CD4-positive, alpha-beta memory T cell (primary cell): ENCODE results near the gene VCP. TPM values are rescaled to one million over a fixed set of nuclear protein-coding genes. Genes with fewer than 3 reads are reported as not detected.

Experiments used
- CTCF ChIA-PET: fragments of 350-600 bp; sonication (Branson Sonifier 250); formaldehyde crosslinking; loops from one replicate; lab custom pipeline; 2021; ENCODE audit warnings: inconsistent platforms; ENCODE audit not compliant: partially characterized antibody; lab: Charles Lee
- POLR2A ChIA-PET: fragments of 350-600 bp; sonication (Branson Sonifier 250); formaldehyde crosslinking; loops from one replicate; lab custom pipeline; 2021; ENCODE audit not compliant: partially characterized antibody; lab: Charles Lee
- DNase-seq, 5 donors: peaks; one replicate each; pipeline versions ENCODE4 v3.0.0 to v3.0.0-alpha.2; 2020 to 2022; ENCODE audit warnings: mixed read lengths in 1 of 5
- H3K27ac ChIP-seq: one replicate; pipeline ENCODE4 v1.7.0; 2013; ENCODE audit warnings: low read depth, low read length
- H3K27me3 ChIP-seq: 2 replicates; pipeline ENCODE4 v1.7.0; 2013; ENCODE audit warnings: mild to moderate bottlenecking, low read length, moderate library complexity; ENCODE audit not compliant: insufficient read depth
- H3K36me3 ChIP-seq: 2 replicates; pipeline ENCODE4 v1.7.0; 2013; ENCODE audit warnings: mild to moderate bottlenecking, low read length, moderate library complexity; ENCODE audit not compliant: insufficient read depth
- H3K4me1 ChIP-seq: 2 replicates; pipeline ENCODE4 v1.7.0; 2013; ENCODE audit warnings: mild to moderate bottlenecking, low read length, moderate library complexity; ENCODE audit not compliant: insufficient read depth
- H3K4me3 ChIP-seq, 2 donors: one replicate each; pipeline ENCODE4 v1.7.0; 2013; ENCODE audit warnings: low read length in 2 of 2, mild to moderate bottlenecking in 1 of 2
- H3K9me3 ChIP-seq, 2 donors: one replicate each; pipeline ENCODE4 v1.7.0; 2013; ENCODE audit warnings: low read length in 2 of 2, control low read depth in 1 of 2; ENCODE audit not compliant: control insufficient read depth in 1 of 2
- H3K27ac Mint-ChIP-seq, 7 donors: one replicate each; pipeline ENCODE4 v1.8.0; 2020 to 2021; ENCODE audit warnings: mixed read lengths in 7 of 7, mild to moderate bottlenecking in 6 of 7, inconsistent platforms in 3 of 7, moderate library complexity in 3 of 7
- H3K27me3 Mint-ChIP-seq, 2 donors: one replicate each; pipeline ENCODE4 v1.8.0; 2020 to 2021; ENCODE audit warnings: mixed read lengths in 2 of 2
- H3K36me3 Mint-ChIP-seq, 2 donors: one replicate each; pipeline ENCODE4 v1.8.0; 2020 to 2021; ENCODE audit warnings: mixed read lengths in 2 of 2, inconsistent platforms in 1 of 2, mild to moderate bottlenecking in 1 of 2
- H3K4me1 Mint-ChIP-seq, 4 donors: one replicate each; pipeline ENCODE4 v1.8.0; 2020 to 2021; ENCODE audit warnings: mixed read lengths in 4 of 4, mild to moderate bottlenecking in 1 of 4
- H3K4me3 Mint-ChIP-seq, 8 donors: one replicate each; pipeline ENCODE4 v1.8.0; 2020 to 2021; ENCODE audit warnings: mixed read lengths in 8 of 8, mild to moderate bottlenecking in 7 of 8, moderate library complexity in 6 of 8, inconsistent platforms in 3 of 8
- H3K9me3 Mint-ChIP-seq, 8 donors: one replicate each; pipeline ENCODE4 v1.8.0; 2020 to 2021; ENCODE audit warnings: mixed read lengths in 8 of 8, mild to moderate bottlenecking in 5 of 8, inconsistent platforms in 3 of 8, moderate library complexity in 1 of 8
- intact Hi-C: fragments of 100-400 bp; cut with micrococcal nuclease; formaldehyde crosslinking; loops from one replicate; pipeline ENCODE4 v1.15.1; 2023
- polyA plus RNA-seq, 2 donors: library from polyadenylated mRNA; unstranded; fragments of 300-500 nt; fragmentation: Illumina TruSeq; gene quantifications; one replicate each; pipeline ENCODE4 v1.2.3, GENCODE V29; 2021
- total RNA-seq, 2 experiments: library from RNA; stranded (reverse); gene quantifications; one replicate each; pipeline ENCODE4 v1.2.3, GENCODE V29; 2021

Gene VCP
- total and polyA plus RNA-seq, 4 experiments from 2014 or later: 156 to 206 (median 176) TPM

- CTCF ChIA-PET: interaction anchor here (1.2 to 1.7 kb wide), 2 partner anchors 8 to 29 kb away, joined by 5 to 7 read pairs; partner anchors contain the start of gene FANCG
- intact Hi-C loops: no loop called here
- H3K36me3 ChIP-seq: peaks cover 18% of the 10 kb centered on the region
- Mint-ChIP-seq H3K4me3 (no peak overlapping the region), H3K27me3 (no peaks in the 10 kb centered on the region), H3K4me1 (peaks cover 25 to 38% (median 30%) of the 10 kb centered on the region in 4 donors), H3K27ac (peak overlapping the region in 1 of 7 donors; percentile 18), H3K36me3 (peaks cover 8 to 15% of the 10 kb centered on the region in 2 donors), H3K9me3 (no peaks in the 10 kb centered on the region)
- H3K27me3 ChIP-seq: no peaks in the 10 kb centered on the region
- no peaks in the 10 kb centered on the region for H3K9me3 ChIP-seq
- no peak for DNase-seq
- H3K4me1 ChIP-seq: peaks cover 35% of the 10 kb centered on the region
- H3K27ac ChIP-seq: no peak overlapping the region
- POLR2A ChIA-PET: no interaction called here
- H3K4me3 ChIP-seq: no peak overlapping the region
Observed at GRCh38 chr9:35108461-35108860, 36.0 kb upstream of the VCP start.

- CTCF ChIA-PET: interaction anchor here (1.2 to 1.6 kb wide), 3 partner anchors 8 to 11 kb away, joined by 5 to 7 read pairs (median 5); partner anchors contain the start of genes ATOSB and PIGO
- no peak overlapping the region for H3K27ac ChIP-seq
- no peak overlapping the region for H3K27ac Mint-ChIP-seq
Observed at GRCh38 chr9:35107297-35108290, 35.2 kb upstream of the VCP start.

GRCh38 chr9:35106343-35106730, 33.9 kb upstream of the VCP start:
- H3K4me3 Mint-ChIP-seq: no peak overlapping the region
- H3K4me1 Mint-ChIP-seq: peaks cover 26 to 41% (median 34%) of the 10 kb centered on the region in 4 donors
- Histone ChIP-seq H3K9me3 (no peaks in the 10 kb centered on the region), H3K27me3 (no peaks in the 10 kb centered on the region), H3K27ac (no peak overlapping the region), H3K4me3 (no peak overlapping the region), H3K4me1 (peaks cover 36% of the 10 kb centered on the region), H3K36me3 (peaks cover 18% of the 10 kb centered on the region)
- POLR2A ChIA-PET: interaction anchor here (0.8 to 4.7 kb wide), 2 partner anchors 8 to 638 kb away, joined by 3 to 46 read pairs; partner anchors contain the start of gene ATOSB
- intact Hi-C loops: no loop called here
- peak overlapping the region in 2 of 7 donors; percentile 55 to 67 for H3K27ac Mint-ChIP-seq
- peaks cover 12 to 24% of the 10 kb centered on the region in 2 donors for H3K36me3 Mint-ChIP-seq
- H3K27me3 Mint-ChIP-seq: no peaks in the 10 kb centered on the region
- DNase-seq: no peak
- peaks cover 0 to 3% (median 0%) of the 10 kb centered on the region in 8 donors for H3K9me3 Mint-ChIP-seq
- CTCF ChIA-PET: interaction anchor here (0.8 to 1.6 kb wide), 3 partner anchors 9 to 29 kb away, joined by 3 to 5 read pairs (median 5); partner anchors contain the start of genes ATOSB and PIGO

More at GRCh38 chr9:35107297-35108290, 35.2 kb upstream of the VCP start:
- Mint-ChIP-seq H3K27me3 (no peaks in the 10 kb centered on the region), H3K36me3 (peaks cover 12 to 22% of the 10 kb centered on the region in 2 donors), H3K4me1 (peaks cover 30 to 41% (median 35%) of the 10 kb centered on the region in 4 donors), H3K4me3 (no peak overlapping the region), H3K9me3 (peaks cover 0 to 3% (median 0%) of the 10 kb centered on the region in 8 donors)
- H3K27me3 ChIP-seq: no peaks in the 10 kb centered on the region
- intact Hi-C loops: no loop called here
- no peak overlapping the region for H3K4me3 ChIP-seq
- H3K36me3 ChIP-seq: peaks cover 18% of the 10 kb centered on the region
- POLR2A ChIA-PET: no interaction called here
- no peaks in the 10 kb centered on the region for H3K9me3 ChIP-seq
- H3K4me1 ChIP-seq: peaks cover 33% of the 10 kb centered on the region
- no peak for DNase-seq

GRCh38 chr9:35105571-35106342, 33.3 kb upstream of the VCP start:
- Mint-ChIP-seq H3K36me3 (peaks cover 14 to 30% of the 10 kb centered on the region in 2 donors), H3K4me1 (peaks cover 21 to 41% (median 32%) of the 10 kb centered on the region in 4 donors), H3K4me3 (no peak overlapping the region), H3K27ac (peak overlapping the region in 4 of 7 donors; percentile 50 to 67 (median 57)), H3K27me3 (no peaks in the 10 kb centered on the region), H3K9me3 (peaks cover 0 to 3% (median 0%) of the 10 kb centered on the region in 8 donors)
- H3K27me3 ChIP-seq: no peaks in the 10 kb centered on the region
- no peak overlapping the region for H3K27ac ChIP-seq
- H3K36me3 ChIP-seq: peaks cover 18% of the 10 kb centered on the region
- H3K4me3 ChIP-seq: no peak overlapping the region
- ChIA-PET POLR2A (interaction anchor here (0.8 to 4.7 kb wide), 2 partner anchors 9 to 639 kb away, joined by 3 to 46 read pairs; partner anchors contain the start of gene ATOSB), CTCF (interaction anchor here (0.5 to 1.6 kb wide), 5 partner anchors 8 to 170 kb away, joined by 3 to 5 read pairs (median 3); partner anchors contain the start of genes ATOSB and PIGO)
- H3K4me1 ChIP-seq: peaks cover 32% of the 10 kb centered on the region
- intact Hi-C loops: no loop called here
- DNase-seq: no peak
- H3K9me3 ChIP-seq: no peaks in the 10 kb centered on the region

- Mint-ChIP-seq H3K36me3 (peaks cover 20 to 34% of the 10 kb centered on the region in 2 donors), H3K4me3 (no peak overlapping the region), H3K4me1 (peaks cover 22 to 43% (median 31%) of the 10 kb centered on the region in 4 donors), H3K9me3 (peaks cover 0 to 3% (median 0%) of the 10 kb centered on the region in 8 donors), H3K27ac (peak overlapping the region in 4 of 7 donors; percentile 19 to 82 (median 49)), H3K27me3 (no peaks in the 10 kb centered on the region)
- H3K4me3 ChIP-seq: no peak overlapping the region
- peaks cover 26% of the 10 kb centered on the region for H3K4me1 ChIP-seq
- ChIA-PET CTCF (interaction anchor here (0.5 to 1.4 kb wide), 3 partner anchors 9 to 171 kb away, joined by 3 to 4 read pairs (median 3); no protein-coding TSS in a partner anchor), POLR2A (interaction anchor here (3.8 to 4.7 kb wide), 2 partner anchors 9 to 33 kb away, joined by 46 to 51 read pairs; partner anchors contain the start of genes ATOSB and VCP)
- intact Hi-C loops: no loop called here
- peaks cover 22% of the 10 kb centered on the region for H3K36me3 ChIP-seq
- DNase-seq: no peak
- H3K9me3 ChIP-seq: no peaks in the 10 kb centered on the region
- H3K27ac ChIP-seq: no peak overlapping the region
- no peaks in the 10 kb centered on the region for H3K27me3 ChIP-seq
Observed at GRCh38 chr9:35105126-35105525, 32.7 kb upstream of the VCP start.

- Mint-ChIP-seq H3K4me3 (no peak overlapping the region), H3K27me3 (no peaks in the 10 kb centered on the region), H3K4me1 (peaks cover 20 to 44% (median 31%) of the 10 kb centered on the region in 4 donors), H3K9me3 (peaks cover 0 to 3% (median 0%) of the 10 kb centered on the region in 8 donors), H3K27ac (peak overlapping the region in 6 of 7 donors; percentile 37 to 99 (median 68)), H3K36me3 (peaks cover 25 to 37% of the 10 kb centered on the region in 2 donors)
- Histone ChIP-seq H3K4me3 (no peak overlapping the region), H3K4me1 (peaks cover 23% of the 10 kb centered on the region), H3K27me3 (no peaks in the 10 kb centered on the region), H3K9me3 (no peaks in the 10 kb centered on the region), H3K27ac (no peak overlapping the region), H3K36me3 (peaks cover 28% of the 10 kb centered on the region)
- intact Hi-C loops: no loop called here
- DNase-seq: no peak
- POLR2A ChIA-PET: interaction anchor here (2.4 to 4.7 kb wide), 3 partner anchors 10 to 33 kb away, joined by 11 to 51 read pairs (median 46); partner anchors contain the start of genes ATOSB and VCP
- CTCF ChIA-PET: interaction anchor here (1.0 to 1.5 kb wide), 4 partner anchors 9 to 155 kb away, joined by 3 to 6 read pairs (median 4); no protein-coding TSS in a partner anchor
Observed at GRCh38 chr9:35104586-35104985, 32.2 kb upstream of the VCP start.
